Panc1 (cell line): ENCODE measurements around the gene ROR1. TPM values are rescaled to one million over a fixed set of nuclear protein-coding genes. Genes with fewer than 3 reads are reported as not detected.

Source experiments
- ATAC-seq: fragments of 200-7000 bp; cut with Tn5 transposase; 2 replicates; pipeline ENCODE4 v1.9.1; 2020; ENCODE audit warnings: mild to moderate bottlenecking, moderate library complexity
- BruUV-seq: library from RNA; stranded (reverse); fragments of 400-500 nt; replicated peaks from 2 replicates; lab custom pipeline; 2021; lab: Mats Ljungman, UMichigan
- CTCF ChIA-PET: fragments of 300-600 bp; sonication (Branson Sonifier 250); formaldehyde crosslinking; loops from one replicate; lab custom pipeline; 2022; ENCODE audit warnings: antibody characterized with exemption; lab: Charles Lee
- POLR2A ChIA-PET: fragments of 300-600 bp; sonication (Branson Sonifier 250); formaldehyde crosslinking; loops from one replicate; lab custom pipeline; 2022; ENCODE audit warnings: antibody characterized with exemption; lab: Charles Lee
- DNase-seq: peaks from one replicate; pipeline ENCODE4 v3.0.0-alpha.2; 2010; ENCODE audit warnings: low read depth, low spot score
- H3K27ac ChIP-seq: 2 replicates; pipeline ENCODE4 v1.5.1; 2011; ENCODE audit warnings: mild to moderate bottlenecking, low read length, inconsistent platforms
- H3K27me3 ChIP-seq: fragments of 200-500 bp; sonication (Bioruptor generic); 2 replicates; pipeline ENCODE4 v1.6.0; 2014; ENCODE audit warnings: low read length, inconsistent platforms; ENCODE audit not compliant: control insufficient read depth, insufficient read depth
- H3K36me3 ChIP-seq: fragments of 200-500 bp; sonication (Bioruptor generic); 2 replicates; pipeline ENCODE4 v1.5.1; 2014; ENCODE audit warnings: inconsistent platforms, mild to moderate bottlenecking, low read length, moderate library complexity; ENCODE audit not compliant: control insufficient read depth, insufficient read depth
- H3K4me1 ChIP-seq: 2 replicates; pipeline ENCODE4 v1.5.1; 2011; ENCODE audit warnings: inconsistent platforms, mild to moderate bottlenecking, low read length, moderate library complexity; ENCODE audit not compliant: control insufficient read depth, insufficient read depth
- H3K4me3 ChIP-seq, 2 experiments: 2 replicates each; pipeline ENCODE4 v1.5.1; 2011 to 2012; ENCODE audit warnings: low read depth in 2 of 2, low read length in 2 of 2, mild to moderate bottlenecking in 2 of 2, inconsistent platforms in 1 of 2, moderate library complexity in 1 of 2
- H3K9me3 ChIP-seq: fragments of 200-500 bp; sonication (Bioruptor generic); 2 replicates; pipeline ENCODE4 v1.5.1; 2014; ENCODE audit warnings: low read depth, mild to moderate bottlenecking, inconsistent platforms, low read length, moderate library complexity; ENCODE audit not compliant: control insufficient read depth, insufficient read depth
- CTCF ChIP-seq: fragments of 450-650 bp; IDR thresholded peaks from 2 replicates; pipeline ENCODE4 v1.5.1; 2017; ENCODE audit warnings: mild to moderate bottlenecking
- POLR2AphosphoS5 ChIP-seq: IDR thresholded peaks from 2 replicates; pipeline ENCODE4 v1.6.1; 2012; ENCODE audit warnings: mild to moderate bottlenecking, low read depth, low read length, moderate library complexity
- REST ChIP-seq, 2 experiments: IDR thresholded peaks; 2 replicates each; pipeline ENCODE4 v1.6.1; 2011 to 2012; ENCODE audit warnings: low read depth in 2 of 2, control low read depth in 1 of 2, low read length in 1 of 2, mild to moderate bottlenecking in 1 of 2, moderate library complexity in 1 of 2; ENCODE audit not compliant: insufficient read depth in 1 of 2
- SIN3A ChIP-seq: IDR thresholded peaks from 2 replicates; pipeline ENCODE4 v1.6.1; 2012; ENCODE audit warnings: low read depth, mild to moderate bottlenecking, low read length, moderate library complexity, borderline replicate concordance; ENCODE audit not compliant: insufficient read depth
- TCF7L2 ChIP-seq: IDR thresholded peaks from 2 replicates; pipeline ENCODE4 v1.6.1; 2011; ENCODE audit warnings: mild to moderate bottlenecking, low read depth, low read length, inconsistent platforms
- in situ Hi-C: cut with HindIII; loops from 2 replicates; pipeline ENCODE4 v1.10.0; 2016; ENCODE audit warnings: low sequenced_read_pairs, low pct_unique_long_range_greater_than_20kb
- intact Hi-C: fragments of 100-400 bp; cut with micrococcal nuclease; formaldehyde crosslinking; loops from one replicate; pipeline ENCODE4 v1.10.0; 2022; ENCODE audit not compliant: unreplicated experiment
- total RNA-seq: library from RNA; stranded (reverse); gene quantifications from one replicate; pipeline ENCODE4 v1.2.1, GENCODE V29; 2021; ENCODE audit not compliant: unreplicated experiment

The ROR1 gene
- total RNA-seq, 1 experiment from 2014 or later = 19.3 TPM

GRCh38 chr1:63885899-63886298, 112.1 kb downstream of the ROR1 start:
- no peaks in the 10 kb centered on the region for H3K27me3 ChIP-seq
- ATAC-seq = no peak
- no peak overlapping the region for H3K27ac ChIP-seq
- no peaks in the 10 kb centered on the region for H3K36me3 ChIP-seq
- no peak for TF ChIP-seq SIN3A
- H3K4me1 ChIP-seq = peaks cover 22% of the 10 kb centered on the region
- in situ Hi-C loops = no loop called here
- ChIA-PET POLR2A (no interaction called here), CTCF (no interaction called here)
- intact Hi-C loops = no loop called here
- no peak overlapping the region for H3K4me3 ChIP-seq
- no TSS peak for BruUV-seq
- H3K9me3 ChIP-seq = no peaks in the 10 kb centered on the region
- DNase-seq = no peak

- no peaks in the 10 kb centered on the region for H3K36me3 ChIP-seq
- ATAC-seq = no peak
- ChIA-PET POLR2A (no interaction called here), CTCF (no interaction called here)
- BruUV-seq = no TSS peak
- H3K4me1 ChIP-seq = peaks cover 22% of the 10 kb centered on the region
- H3K9me3 ChIP-seq = no peaks in the 10 kb centered on the region
- H3K27ac ChIP-seq = no peak overlapping the region
- no peak for DNase-seq
- H3K27me3 ChIP-seq = no peaks in the 10 kb centered on the region
- TF ChIP-seq CTCF = no peak
- TF ChIP-seq REST (IDR thresholded peaks at IDR 0.05; ENCODE audit: insufficient read depth in 1 of 2, low read depth in 2 of 2, low read length in 1 of 2) = no peak
- no peak for TF ChIP-seq TCF7L2
- in situ Hi-C loops = no loop called here
- H3K4me3 ChIP-seq = no peak overlapping the region
- intact Hi-C loops = no loop called here
These were observed 112.5 kb downstream of the ROR1 start for GRCh38 chr1:63886340-63886739.

- BruUV-seq = no TSS peak
- in situ Hi-C loops (no loop called here), intact Hi-C loops (no loop called here)
- ChIA-PET CTCF (no interaction called here), POLR2A (no interaction called here)
- Histone ChIP-seq H3K27me3 (no peaks in the 10 kb centered on the region), H3K4me1 (peaks cover 24% of the 10 kb centered on the region), H3K36me3 (no peaks in the 10 kb centered on the region), H3K4me3 (no peak overlapping the region), H3K27ac (no peak overlapping the region), H3K9me3 (no peaks in the 10 kb centered on the region)
- ATAC-seq (no peak), DNase-seq (no peak)
- TF ChIP-seq SIN3A (no peak), REST (IDR thresholded peaks at IDR 0.05; ENCODE audit: insufficient read depth in 1 of 2, low read depth in 2 of 2, low read length in 1 of 2) (no peak), TCF7L2 (no peak), POLR2AphosphoS5 (no peak), CTCF (no peak)
These were observed 114.0 kb downstream of the ROR1 start for GRCh38 chr1:63887809-63888208.
